T-cell (primary cell): ENCODE data around the gene TAC3. TPM values are rescaled to one million over a fixed set of nuclear protein-coding genes. Genes with fewer than 3 reads are reported as not detected.

Source experiments
- ATAC-seq, 4 experiments: fragments of 200-7000 bp in 3 of 4; fragments of 150-1000 bp in 1 of 4; cut with Tn5 transposase; replicated peaks in 1 of 4; 1 replicate in 3 of 4; 2 replicates in 1 of 4; pipeline ENCODE4 v1.10.0; 2021; ENCODE audit warnings: moderate library complexity in 3 of 4, mild to moderate bottlenecking in 2 of 4, moderate number of reproducible peaks in 1 of 4
- CTCF ChIA-PET, 2 donors: fragments of 300-600 bp; sonication (Branson Sonifier 250); formaldehyde crosslinking; loops; one replicate each; lab custom pipeline; 2022; ENCODE audit warnings: antibody characterized with exemption in 2 of 2; lab: Charles Lee
- POLR2A ChIA-PET, 2 donors: fragments of 300-600 bp; sonication (Branson Sonifier 250); formaldehyde crosslinking; loops; one replicate each; lab custom pipeline; 2022; ENCODE audit warnings: antibody characterized with exemption in 2 of 2; lab: Charles Lee
- DNase-seq, 35 experiments: peaks; one replicate each; pipeline versions ENCODE4 v3.0.0 to v3.0.0-alpha.2; 2013 to 2023
- H3K27ac ChIP-seq: one replicate; pipeline ENCODE4 v1.5.1; 2013; ENCODE audit warnings: low read length
- H3K27me3 ChIP-seq, 2 experiments: replicated peaks in 1 of 2; 1 replicate in 1 of 2; 2 replicates in 1 of 2; pipeline versions ENCODE4 v1.6.1 to v1.7.0; 2013; ENCODE audit warnings: low read length in 1 of 2, mixed read lengths in 1 of 2; ENCODE audit not compliant: control insufficient read depth in 2 of 2, insufficient read depth in 2 of 2; ENCODE audit errors: extremely low read depth in 1 of 2
- H3K36me3 ChIP-seq, 2 donors: 1 replicate in 1 of 2; 2 replicates in 1 of 2; pipeline versions ENCODE4 v1.6.1 to v1.7.0; 2013; ENCODE audit warnings: low read length in 1 of 2; ENCODE audit not compliant: control insufficient read depth in 2 of 2, insufficient read depth in 1 of 2; ENCODE audit errors: extremely low read depth in 1 of 2
- H3K4me1 ChIP-seq, 2 experiments: 1 replicate in 1 of 2; 2 replicates in 1 of 2; pipeline versions ENCODE4 v1.6.1 to v1.7.0; 2013; ENCODE audit warnings: low read length in 2 of 2, mixed read lengths in 1 of 2; ENCODE audit not compliant: insufficient read depth in 2 of 2, control insufficient read depth in 1 of 2; ENCODE audit errors: extremely low read depth in 1 of 2
- H3K4me3 ChIP-seq, 2 donors: 1 replicate in 1 of 2; 2 replicates in 1 of 2; pipeline versions ENCODE4 v1.5.1 to v1.7.0; 2013; ENCODE audit warnings: mild to moderate bottlenecking in 2 of 2, low read length in 1 of 2, moderate library complexity in 1 of 2; ENCODE audit not compliant: control insufficient read depth in 1 of 2; ENCODE audit errors: extremely low read depth in 1 of 2
- H3K9me3 ChIP-seq: 2 replicates; pipeline ENCODE4 v1.7.0; 2013
- H3K27ac Mint-ChIP-seq, 2 donors: one replicate each; pipeline ENCODE4 v1.8.0; 2020 to 2021; ENCODE audit warnings: mild to moderate bottlenecking in 2 of 2, mixed read lengths in 2 of 2
- H3K27me3 Mint-ChIP-seq, 2 donors: one replicate each; pipeline ENCODE4 v1.8.0; 2021 to 2022; ENCODE audit warnings: mixed read lengths in 2 of 2
- H3K36me3 Mint-ChIP-seq: one replicate; pipeline ENCODE4 v1.8.0; 2021; ENCODE audit warnings: mixed read lengths
- H3K4me1 Mint-ChIP-seq, 3 donors: one replicate each; pipeline ENCODE4 v1.8.0; 2020 to 2022; ENCODE audit warnings: mixed read lengths in 3 of 3, mild to moderate bottlenecking in 1 of 3
- H3K4me3 Mint-ChIP-seq, 3 donors: one replicate each; pipeline ENCODE4 v1.8.0; 2020 to 2022; ENCODE audit warnings: mild to moderate bottlenecking in 3 of 3, mixed read lengths in 3 of 3, moderate library complexity in 3 of 3
- H3K9me3 Mint-ChIP-seq, 3 donors: one replicate each; pipeline ENCODE4 v1.8.0; 2020 to 2022; ENCODE audit warnings: mixed read lengths in 3 of 3
- WGBS: methylation state at CpG from one replicate; pipeline ENCODE4 v1.1.5; 2013; ENCODE audit warnings: missing lambda C conversion rate; ENCODE audit not compliant: insufficient coverage; 5-methylcytosine and 5-hydroxymethylcytosine counted together
- total RNA-seq, 35 experiments: library from RNA in 6 of 35; stranded (reverse) in 6 of 35; fragments of 120-200 nt in 1 of 35; gene quantifications; one replicate each; pipeline versions ENCODE4 v1.2.1 to v1.2.4 and lab custom pipeline; 2013 to 2026

TAC3 gene
- total RNA-seq, 5 donors from 2014 or later (not counting 1 experiment from before 2014, with no cell fraction given), result 0.55 to 0.63 TPM; not detected in 3

DNA sequence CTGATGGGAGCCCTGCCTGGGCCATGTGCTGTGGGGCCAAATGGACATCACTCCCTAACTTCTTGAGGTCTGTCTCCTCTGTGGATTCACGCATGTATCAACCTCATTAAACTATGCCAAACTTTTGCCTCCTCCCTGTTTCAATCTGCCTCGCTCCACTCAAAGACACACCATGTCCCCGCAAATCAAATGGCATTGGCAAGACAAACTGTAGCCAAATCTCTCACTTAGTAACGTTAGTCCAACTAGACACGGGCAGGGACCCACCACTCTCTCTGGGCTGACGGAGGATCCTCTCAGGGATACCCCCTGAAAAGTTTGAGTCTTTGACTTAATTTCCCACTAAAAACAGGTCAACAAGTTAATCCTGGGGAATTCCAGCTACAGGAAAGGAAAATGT lies 18.0 kb downstream of the TAC3 start:
- Mint-ChIP-seq H3K9me3 (no peaks in the 10 kb centered on the region), H3K4me1 (peaks cover 40 to 52% (median 46%) of the 10 kb centered on the region in 3 donors), H3K4me3 (no peak overlapping the region), H3K36me3 (peaks cover 40% of the 10 kb centered on the region), H3K27me3 (no peaks in the 10 kb centered on the region), H3K27ac (no peak overlapping the region)
- 91% methylated on average over 4 of the region's 6 CpGs for WGBS
- Histone ChIP-seq H3K27me3 (no peaks in the 10 kb centered on the region), H3K4me3 (no peak overlapping the region), H3K4me1 (peaks cover 0 to 17% of the 10 kb centered on the region in 2 experiments), H3K27ac (no peak overlapping the region), H3K9me3 (no peaks in the 10 kb centered on the region), H3K36me3 (peaks cover 22 to 47% of the 10 kb centered on the region in 2 donors)
- ChIA-PET POLR2A (no interaction called here), CTCF (interaction anchor here (0.6 kb wide), 2 partner anchors 337 to 416 kb away, joined by 3 to 4 read pairs; no protein-coding TSS in a partner anchor)
- DNase-seq, result no peak
- no peak for ATAC-seq

DNA sequence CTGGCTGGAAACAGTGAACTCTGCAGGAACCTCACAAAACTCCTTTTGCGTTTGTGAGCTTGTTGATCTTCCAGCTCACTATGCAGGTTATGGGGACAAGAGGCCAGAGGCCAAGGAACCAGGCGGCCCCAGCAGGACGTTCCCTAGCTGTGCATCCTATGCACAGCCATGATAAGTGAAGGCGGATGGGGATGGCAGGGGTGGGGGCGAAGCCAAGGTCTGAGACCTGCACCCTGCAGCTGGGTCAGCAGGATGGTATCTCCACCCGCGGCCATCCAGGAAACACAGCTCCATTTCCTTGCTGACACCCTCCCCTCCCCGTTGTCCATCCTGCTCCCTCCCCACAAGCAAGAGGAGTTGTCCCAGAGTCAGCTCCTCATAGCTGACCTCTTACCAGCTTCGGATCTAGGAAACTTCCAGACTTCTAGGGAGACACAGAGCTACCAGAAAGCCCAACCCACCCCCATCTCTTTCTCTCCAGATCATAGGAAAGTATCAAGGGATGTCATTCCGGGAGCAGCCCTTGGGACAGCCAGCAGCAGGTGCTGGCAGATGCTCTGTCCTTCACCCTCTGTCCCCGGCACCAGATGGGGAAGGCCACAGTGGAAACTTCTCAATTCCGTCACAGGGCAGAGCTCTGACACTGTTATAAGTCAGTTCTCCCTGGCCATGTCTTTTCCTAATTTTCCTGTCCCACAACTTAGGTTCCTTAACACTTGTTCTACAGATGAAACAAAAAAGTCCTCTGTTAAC lies 19.4 kb downstream of the TAC3 start:
- Mint-ChIP-seq H3K27ac (no peak overlapping the region), H3K4me3 (no peak overlapping the region), H3K36me3 (peaks cover 30% of the 10 kb centered on the region), H3K27me3 (no peaks in the 10 kb centered on the region), H3K9me3 (no peaks in the 10 kb centered on the region), H3K4me1 (peaks cover 35 to 38% (median 37%) of the 10 kb centered on the region in 3 donors)
- ChIA-PET POLR2A (interaction anchor here in 1 of 2 donors (0.7 kb wide), 1 partner anchor 235 kb away, joined by 5 read pairs; no protein-coding TSS in a partner anchor), CTCF (interaction anchor here (0.5 to 0.6 kb wide), 2 partner anchors 237 to 1336 kb away, joined by 3 to 4 read pairs; no protein-coding TSS in a partner anchor)
- 90% methylated on average over 11 of the region's 12 CpGs for WGBS
- no peak overlapping the region for H3K27ac ChIP-seq
- H3K4me1 ChIP-seq, result peaks cover 0 to 16% of the 10 kb centered on the region in 2 experiments
- DNase-seq, result no peak
- no peak overlapping the region for H3K4me3 ChIP-seq
- H3K9me3 ChIP-seq, result no peaks in the 10 kb centered on the region
- H3K36me3 ChIP-seq, result peaks cover 10 to 33% of the 10 kb centered on the region in 2 donors
- ATAC-seq, result no peak
- no peaks in the 10 kb centered on the region for H3K27me3 ChIP-seq

DNA sequence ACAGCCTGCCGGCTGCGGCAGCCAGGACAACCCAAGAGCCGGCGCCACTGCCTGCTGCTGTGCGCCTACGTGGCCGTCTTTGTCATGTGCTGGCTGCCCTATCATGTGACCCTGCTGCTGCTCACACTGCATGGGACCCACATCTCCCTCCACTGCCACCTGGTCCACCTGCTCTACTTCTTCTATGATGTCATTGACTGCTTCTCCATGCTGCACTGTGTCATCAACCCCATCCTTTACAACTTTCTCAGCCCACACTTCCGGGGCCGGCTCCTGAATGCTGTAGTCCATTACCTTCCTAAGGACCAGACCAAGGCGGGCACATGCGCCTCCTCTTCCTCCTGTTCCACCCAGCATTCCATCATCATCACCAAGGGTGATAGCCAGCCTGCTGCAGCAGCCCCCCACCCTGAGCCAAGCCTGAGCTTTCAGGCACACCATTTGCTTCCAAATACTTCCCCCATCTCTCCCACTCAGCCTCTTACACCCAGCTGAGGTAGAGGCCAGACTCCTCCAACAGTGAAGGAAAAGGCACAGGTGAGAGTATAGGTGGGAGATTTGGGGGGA lies 20.3 kb downstream of the TAC3 start:
- Mint-ChIP-seq H3K27ac (no peak overlapping the region), H3K36me3 (peaks cover 26% of the 10 kb centered on the region), H3K4me3 (no peak overlapping the region), H3K9me3 (no peaks in the 10 kb centered on the region), H3K4me1 (peaks cover 31 to 39% (median 36%) of the 10 kb centered on the region in 3 donors), H3K27me3 (no peaks in the 10 kb centered on the region)
- CTCF ChIA-PET, result no interaction called here
- Histone ChIP-seq H3K36me3 (peaks cover 10 to 25% of the 10 kb centered on the region in 2 donors), H3K27ac (no peak overlapping the region), H3K9me3 (no peaks in the 10 kb centered on the region), H3K4me3 (no peak overlapping the region), H3K4me1 (peaks cover 0 to 12% of the 10 kb centered on the region in 2 experiments), H3K27me3 (no peaks in the 10 kb centered on the region)
- ATAC-seq (no peak), DNase-seq (no peak)
- 96% methylated on average over 11 of the region's 11 CpGs for WGBS
- POLR2A ChIA-PET, result interaction anchor here in 1 of 2 donors (0.7 kb wide), 1 partner anchor 234 kb away, joined by 5 read pairs; no protein-coding TSS in a partner anchor

DNA sequence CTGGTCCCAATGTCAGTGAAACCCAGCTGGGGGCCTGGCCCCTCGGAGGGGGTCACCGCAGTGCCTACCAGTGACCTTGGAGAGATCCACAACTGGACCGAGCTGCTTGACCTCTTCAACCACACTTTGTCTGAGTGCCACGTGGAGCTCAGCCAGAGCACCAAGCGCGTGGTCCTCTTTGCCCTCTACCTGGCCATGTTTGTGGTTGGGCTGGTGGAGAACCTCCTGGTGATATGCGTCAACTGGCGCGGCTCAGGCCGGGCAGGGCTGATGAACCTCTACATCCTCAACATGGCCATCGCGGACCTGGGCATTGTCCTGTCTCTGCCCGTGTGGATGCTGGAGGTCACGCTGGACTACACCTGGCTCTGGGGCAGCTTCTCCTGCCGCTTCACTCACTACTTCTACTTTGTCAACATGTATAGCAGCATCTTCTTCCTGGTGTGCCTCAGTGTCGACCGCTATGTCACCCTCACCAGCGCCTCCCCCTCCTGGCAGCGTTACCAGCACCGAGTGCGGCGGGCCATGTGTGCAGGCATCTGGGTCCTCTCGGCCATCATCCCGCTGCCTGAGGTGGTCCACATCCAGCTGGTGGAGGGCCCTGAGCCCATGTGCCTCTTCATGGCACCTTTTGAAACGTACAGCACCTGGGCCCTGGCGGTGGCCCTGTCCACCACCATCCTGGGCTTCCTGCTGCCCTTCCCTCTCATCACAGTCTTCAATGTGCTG lies 21.0 kb downstream of the TAC3 start:
- H3K27me3 ChIP-seq, result no peaks in the 10 kb centered on the region
- H3K4me1 Mint-ChIP-seq, result peaks cover 25 to 32% (median 29%) of the 10 kb centered on the region in 3 donors
- H3K4me3 Mint-ChIP-seq, result no peak overlapping the region
- DNase-seq (no peak), ATAC-seq (no peak)
- no peaks in the 10 kb centered on the region for H3K27me3 Mint-ChIP-seq
- no peak overlapping the region for H3K4me3 ChIP-seq
- WGBS, result 96% methylated on average over 19 of the region's 26 CpGs
- no peaks in the 10 kb centered on the region for H3K9me3 Mint-ChIP-seq
- CTCF ChIA-PET, result no interaction called here
- peaks cover 0 to 12% of the 10 kb centered on the region in 2 experiments for H3K4me1 ChIP-seq
- no peak overlapping the region for H3K27ac Mint-ChIP-seq
- peaks cover 7 to 23% of the 10 kb centered on the region in 2 donors for H3K36me3 ChIP-seq
- no peak overlapping the region for H3K27ac ChIP-seq
- POLR2A ChIA-PET, result no interaction called here
- no peaks in the 10 kb centered on the region for H3K9me3 ChIP-seq
- peaks cover 26% of the 10 kb centered on the region for H3K36me3 Mint-ChIP-seq

DNA sequence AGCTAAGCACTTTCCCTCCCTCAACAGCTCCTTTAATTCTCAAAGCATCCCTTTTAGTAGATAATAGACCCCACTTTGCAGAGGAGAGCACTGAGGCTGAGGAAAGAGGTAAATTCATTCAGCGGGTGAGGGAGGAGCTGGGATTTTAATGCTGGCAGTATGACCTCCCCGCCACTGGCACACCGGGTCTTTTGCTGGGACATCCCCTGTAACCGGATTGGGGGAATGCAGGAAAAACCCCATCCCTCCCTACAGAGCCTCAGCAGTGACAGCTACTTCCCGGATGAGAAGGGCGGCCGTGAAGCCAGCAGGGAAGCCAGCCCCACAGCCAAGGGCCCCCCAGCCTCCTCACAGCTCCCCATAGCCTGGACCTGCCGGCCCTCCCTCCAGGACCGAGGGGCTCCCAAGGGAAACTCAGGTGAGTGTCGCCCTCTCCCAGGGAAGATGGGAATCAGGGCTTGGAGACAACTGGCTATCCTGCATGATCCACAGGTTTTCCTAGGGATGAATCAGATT lies 22.0 kb downstream of the TAC3 start:
- Histone ChIP-seq H3K9me3 (no peaks in the 10 kb centered on the region), H3K4me3 (no peak overlapping the region), H3K27me3 (no peaks in the 10 kb centered on the region), H3K36me3 (peaks cover 7 to 16% of the 10 kb centered on the region in 2 donors), H3K4me1 (peaks cover 0 to 10% of the 10 kb centered on the region in 2 experiments), H3K27ac (no peak overlapping the region)
- H3K27ac Mint-ChIP-seq, result no peak overlapping the region
- DNase-seq (no peak), ATAC-seq (no peak)
- peaks cover 21% of the 10 kb centered on the region for H3K36me3 Mint-ChIP-seq
- no peaks in the 10 kb centered on the region for H3K9me3 Mint-ChIP-seq
- H3K27me3 Mint-ChIP-seq, result no peaks in the 10 kb centered on the region
- H3K4me1 Mint-ChIP-seq, result peaks cover 14 to 27% (median 19%) of the 10 kb centered on the region in 3 donors
- 95% methylated on average over 6 of the region's 10 CpGs for WGBS
- H3K4me3 Mint-ChIP-seq, result no peak overlapping the region
- ChIA-PET CTCF (interaction anchor here (0.5 to 0.9 kb wide), 2 partner anchors 8 to 67 kb away, joined by 3 to 7 read pairs; no protein-coding TSS in a partner anchor), POLR2A (no interaction called here)

DNA sequence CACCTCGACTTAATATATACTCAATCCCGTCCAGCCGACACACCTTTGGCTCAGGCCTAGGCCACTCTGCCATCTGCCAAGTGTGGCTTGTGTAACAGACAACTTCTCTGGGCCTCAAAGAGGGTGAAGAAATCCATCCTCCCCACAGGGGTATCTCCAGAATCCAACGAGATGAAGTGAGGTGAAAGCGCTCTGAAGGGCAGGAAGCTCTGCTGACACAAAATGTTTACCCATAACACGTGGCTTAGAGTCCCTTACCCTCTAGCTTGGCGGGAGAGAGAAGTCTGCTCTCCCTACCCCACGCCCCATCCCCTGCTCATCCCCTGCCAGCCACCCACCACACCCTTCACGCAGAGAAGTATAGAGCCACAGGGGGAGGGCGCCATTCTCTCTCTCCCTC lies 23.0 kb downstream of the TAC3 start:
- Mint-ChIP-seq H3K27me3 (no peaks in the 10 kb centered on the region), H3K4me3 (no peak overlapping the region), H3K4me1 (peaks cover 6 to 17% (median 9%) of the 10 kb centered on the region in 3 donors), H3K36me3 (peaks cover 18% of the 10 kb centered on the region), H3K9me3 (no peaks in the 10 kb centered on the region), H3K27ac (no peak overlapping the region)
- 65% methylated on average over 4 of the region's 10 CpGs for WGBS
- no peaks in the 10 kb centered on the region for H3K9me3 ChIP-seq
- no peak overlapping the region for H3K27ac ChIP-seq
- peaks cover 0 to 6% of the 10 kb centered on the region in 2 experiments for H3K4me1 ChIP-seq
- no peaks in the 10 kb centered on the region for H3K27me3 ChIP-seq
- ATAC-seq (no peak), DNase-seq (no peak)
- no peak overlapping the region for H3K4me3 ChIP-seq
- CTCF ChIA-PET, result interaction anchor here in 1 of 2 donors (0.9 kb wide), 1 partner anchor 9 kb away, joined by 3 read pairs; no protein-coding TSS in a partner anchor
- H3K36me3 ChIP-seq, result peaks cover 7 to 11% of the 10 kb centered on the region in 2 donors
- POLR2A ChIA-PET, result no interaction called here
